PC-9 (cell line): Measurements from ENCODE around the gene EPB41L2. TPM values are rescaled to one million over a fixed set of nuclear protein-coding genes. Genes with fewer than 3 reads are reported as not detected.

Experiments
- BruUV-seq: library from RNA; stranded (reverse); fragments of 400-500 nt; replicated peaks from 2 replicates; lab custom pipeline; 2021; lab: Mats Ljungman, UMichigan
- CTCF ChIA-PET: fragments of 300-600 bp; sonication (Branson Sonifier 250); formaldehyde crosslinking; loops from one replicate; lab custom pipeline; 2022; ENCODE audit warnings: antibody characterized with exemption; lab: Charles Lee
- POLR2A ChIA-PET: fragments of 300-600 bp; sonication (Branson Sonifier 250); formaldehyde crosslinking; loops from one replicate; lab custom pipeline; 2022; ENCODE audit warnings: antibody characterized with exemption; ENCODE audit not compliant: unreplicated experiment; lab: Charles Lee
- DNase-seq, 2 experiments: peaks; one replicate each; pipeline versions ENCODE4 v3.0.0 to v3.0.0-alpha.2; 2015 to 2022; ENCODE audit warnings: mixed read lengths in 1 of 2
- H2AFZ ChIP-seq: fragments of 200-600 bp; sonication (generic); 2 replicates; pipeline ENCODE4 v1.8.1; 2017; ENCODE audit warnings: antibody characterized with exemption
- H3F3A ChIP-seq: fragments of 200-600 bp; sonication (generic); 2 replicates; pipeline ENCODE4 v1.8.1; 2017; ENCODE audit warnings: antibody characterized with exemption, mild to moderate bottlenecking, low read depth; ENCODE audit not compliant: insufficient read depth
- H3K27ac ChIP-seq: fragments of 200-600 bp; sonication (generic); 2 replicates; pipeline ENCODE4 v1.6.1; 2016; ENCODE audit warnings: mixed run types
- H3K27me3 ChIP-seq: fragments of 200-600 bp; sonication (generic); 2 replicates; pipeline ENCODE4 v1.6.1; 2016; ENCODE audit warnings: low read depth, mixed run types; ENCODE audit not compliant: insufficient read depth
- H3K36me3 ChIP-seq: fragments of 200-600 bp; sonication (generic); 2 replicates; pipeline ENCODE4 v1.6.1; 2016; ENCODE audit warnings: low read depth, mixed run types
- H3K4me1 ChIP-seq: fragments of 200-600 bp; sonication (generic); replicated peaks from 2 replicates; pipeline ENCODE4 v1.6.1; 2016; ENCODE audit warnings: mixed run types; ENCODE audit not compliant: insufficient read depth
- H3K4me2 ChIP-seq: fragments of 200-600 bp; sonication (generic); 2 replicates; pipeline ENCODE4 v1.6.1; 2017; ENCODE audit warnings: mixed run types
- H3K4me3 ChIP-seq: fragments of 200-600 bp; sonication (generic); 2 replicates; pipeline ENCODE4 v1.6.1; 2016; ENCODE audit warnings: mixed run types
- H3K79me2 ChIP-seq: fragments of 200-600 bp; sonication (generic); 2 replicates; pipeline ENCODE4 v1.6.1; 2017; ENCODE audit warnings: low read depth, mixed run types
- H3K9me2 ChIP-seq: fragments of 200-600 bp; sonication (generic); 2 replicates; pipeline ENCODE4 v1.8.1; 2017; ENCODE audit warnings: mild to moderate bottlenecking; ENCODE audit not compliant: insufficient read depth
- H3K9me3 ChIP-seq: fragments of 200-600 bp; sonication (generic); 2 replicates; pipeline ENCODE4 v1.8.1; 2016; ENCODE audit warnings: low read depth; ENCODE audit not compliant: insufficient read depth
- H4K20me1 ChIP-seq: fragments of 200-600 bp; sonication (generic); 2 replicates; pipeline ENCODE4 v1.8.1; 2017; ENCODE audit not compliant: insufficient read depth
- EZH2 ChIP-seq: fragments of 200-600 bp; sonication (generic); IDR thresholded peaks from 2 replicates; pipeline ENCODE4 v1.8.0; 2017; ENCODE audit warnings: antibody characterized with exemption, low read depth
- intact Hi-C: fragments of 100-400 bp; cut with micrococcal nuclease; formaldehyde crosslinking; loops from one replicate; pipeline ENCODE4 v1.10.0; 2022; ENCODE audit not compliant: unreplicated experiment
- total RNA-seq: library from RNA; stranded (reverse); gene quantifications from 2 replicates; pipeline ENCODE4 v1.2.3, GENCODE V29; 2021
- TF ChIP-seq, protein P1 (sequence below): fragments of 200-600 bp; sonication (generic); conservative IDR thresholded peaks from 2 replicates; pipeline ENCODE4 v1.6.1; 2017; ENCODE audit warnings: mixed run types, antibody characterized with exemption, mild to moderate bottlenecking, moderate library complexity

The EPB41L2 gene
- total RNA-seq, 1 experiment from 2014 or later, result 67.4 TPM

DNA sequence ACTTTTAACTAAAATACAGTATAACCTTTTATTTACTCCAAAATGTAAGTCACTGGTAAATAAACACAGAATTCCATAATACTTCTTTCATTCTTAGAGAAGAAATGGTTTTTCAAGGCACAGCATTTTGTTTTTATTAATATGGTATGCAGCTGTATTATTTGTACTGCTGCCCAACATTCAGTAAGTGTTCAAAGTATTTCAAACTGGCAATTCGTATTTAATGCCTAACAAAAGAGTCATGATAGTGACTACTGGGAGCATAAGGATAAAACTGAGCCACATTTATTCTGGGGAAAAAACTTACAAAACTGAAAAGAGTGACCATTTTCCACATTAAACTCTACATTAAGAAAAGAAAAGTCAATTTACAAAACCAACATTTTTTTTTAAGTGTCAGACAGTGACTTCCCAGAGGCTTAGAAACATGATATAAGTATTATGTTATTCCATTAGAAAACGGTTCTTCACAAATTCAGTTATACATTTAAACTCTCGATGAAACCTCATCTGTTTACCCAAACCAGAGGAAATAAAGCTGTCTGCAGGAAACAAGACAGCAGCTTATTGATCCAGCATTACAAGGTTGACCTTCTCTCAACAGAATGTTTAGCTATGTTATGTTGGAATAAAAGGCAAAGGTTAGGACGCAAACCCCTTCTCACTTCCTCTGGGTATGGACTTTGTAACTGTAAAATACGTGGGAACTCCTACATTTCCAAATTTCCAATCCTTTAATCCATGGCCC is 24.3 kb downstream of the EPB41L2 start:
- TF ChIP-seq, protein P1, sequence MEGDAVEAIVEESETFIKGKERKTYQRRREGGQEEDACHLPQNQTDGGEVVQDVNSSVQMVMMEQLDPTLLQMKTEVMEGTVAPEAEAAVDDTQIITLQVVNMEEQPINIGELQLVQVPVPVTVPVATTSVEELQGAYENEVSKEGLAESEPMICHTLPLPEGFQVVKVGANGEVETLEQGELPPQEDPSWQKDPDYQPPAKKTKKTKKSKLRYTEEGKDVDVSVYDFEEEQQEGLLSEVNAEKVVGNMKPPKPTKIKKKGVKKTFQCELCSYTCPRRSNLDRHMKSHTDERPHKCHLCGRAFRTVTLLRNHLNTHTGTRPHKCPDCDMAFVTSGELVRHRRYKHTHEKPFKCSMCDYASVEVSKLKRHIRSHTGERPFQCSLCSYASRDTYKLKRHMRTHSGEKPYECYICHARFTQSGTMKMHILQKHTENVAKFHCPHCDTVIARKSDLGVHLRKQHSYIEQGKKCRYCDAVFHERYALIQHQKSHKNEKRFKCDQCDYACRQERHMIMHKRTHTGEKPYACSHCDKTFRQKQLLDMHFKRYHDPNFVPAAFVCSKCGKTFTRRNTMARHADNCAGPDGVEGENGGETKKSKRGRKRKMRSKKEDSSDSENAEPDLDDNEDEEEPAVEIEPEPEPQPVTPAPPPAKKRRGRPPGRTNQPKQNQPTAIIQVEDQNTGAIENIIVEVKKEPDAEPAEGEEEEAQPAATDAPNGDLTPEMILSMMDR, result no peak
- no peak for TF ChIP-seq EZH2
- ChIA-PET POLR2A (no interaction called here), CTCF (no interaction called here)
- no peaks in the 10 kb centered on the region for H4K20me1 ChIP-seq
- no peak overlapping the region for H3K4me2 ChIP-seq
- no peaks in the 10 kb centered on the region for H3K4me1 ChIP-seq
- H3K9me3 ChIP-seq, result no peaks in the 10 kb centered on the region
- H3K27me3 ChIP-seq, result no peaks in the 10 kb centered on the region
- no peak overlapping the region for H2AFZ ChIP-seq
- no peaks in the 10 kb centered on the region for H3K9me2 ChIP-seq
- no peaks in the 10 kb centered on the region for H3K36me3 ChIP-seq
- intact Hi-C loops, result no loop called here
- no peak for DNase-seq
- BruUV-seq, result no TSS peak
- no peak overlapping the region for H3K27ac ChIP-seq
- no peak overlapping the region for H3K4me3 ChIP-seq
- no peaks in the 10 kb centered on the region for H3K79me2 ChIP-seq
- no peaks in the 10 kb centered on the region for H3F3A ChIP-seq

DNA sequence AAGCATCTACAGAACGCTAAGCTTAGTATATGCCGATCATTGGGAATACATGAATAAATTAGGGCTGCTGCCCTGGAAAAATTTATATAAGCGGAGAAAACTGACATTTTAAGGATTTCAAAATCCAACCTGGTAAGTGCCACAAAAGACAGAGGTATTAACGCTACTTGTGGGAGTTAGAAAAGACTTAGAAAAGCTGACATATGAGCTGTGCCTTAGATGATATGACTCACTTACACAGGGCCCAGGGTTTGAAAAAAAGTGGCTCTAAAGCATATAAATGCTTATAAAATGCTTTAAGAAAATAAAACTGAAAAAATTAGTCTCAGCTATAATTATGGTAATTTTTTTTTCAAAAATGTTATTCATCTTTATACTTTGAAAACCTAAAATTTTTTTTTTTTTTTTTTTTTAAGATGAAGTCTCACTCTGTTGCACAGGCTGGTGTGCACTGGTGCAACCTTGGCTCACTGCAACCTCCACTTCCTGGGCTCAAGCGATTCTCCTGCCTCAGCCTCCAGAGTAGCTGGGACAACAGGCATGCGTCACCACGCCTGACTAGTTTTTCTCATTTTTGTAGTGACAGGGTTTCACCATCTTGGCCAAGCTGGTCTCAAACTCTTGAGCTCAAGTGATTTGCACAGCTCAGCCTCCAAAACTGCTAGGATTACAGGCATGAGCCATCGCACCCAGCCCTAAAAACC is 25.7 kb downstream of the EPB41L2 start:
- POLR2A ChIA-PET, result no interaction called here
- Histone ChIP-seq H4K20me1 (no peaks in the 10 kb centered on the region), H3K27me3 (no peaks in the 10 kb centered on the region), H3K4me3 (no peak overlapping the region), H3K4me1 (no peaks in the 10 kb centered on the region), H3K9me3 (no peaks in the 10 kb centered on the region), H2AFZ (no peak overlapping the region), H3K36me3 (no peaks in the 10 kb centered on the region), H3K27ac (no peak overlapping the region), H3K9me2 (no peaks in the 10 kb centered on the region), H3K79me2 (no peaks in the 10 kb centered on the region), H3F3A (no peaks in the 10 kb centered on the region), H3K4me2 (no peak overlapping the region)
- intact Hi-C loops, result no loop called here
- no peak for DNase-seq
- no peak for TF ChIP-seq EZH2
- TF ChIP-seq, protein P1, result no peak
- CTCF ChIA-PET, result interaction anchor here (0.6 kb wide), 1 partner anchor 936 kb away, joined by 5 read pairs; no protein-coding TSS in a partner anchor
- no TSS peak for BruUV-seq

DNA sequence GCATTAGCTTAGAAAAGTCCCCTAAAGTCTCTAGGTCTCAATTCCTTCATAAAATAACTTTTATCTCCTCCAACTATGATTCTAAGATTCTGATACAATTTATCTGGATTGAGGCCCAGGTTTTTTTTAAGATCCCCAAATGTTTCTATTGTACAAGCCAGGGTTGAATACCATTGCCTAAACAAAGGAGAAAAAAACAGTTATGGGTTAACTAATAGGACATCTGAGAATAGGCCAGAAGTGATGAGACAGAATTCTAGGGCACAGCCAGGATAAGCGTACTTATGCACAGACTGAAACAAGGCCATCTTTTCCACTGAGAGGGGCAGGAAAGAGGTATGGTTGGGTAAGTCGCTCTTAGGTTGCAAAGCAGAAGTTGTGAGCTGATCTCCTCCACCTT is 26.4 kb downstream of the EPB41L2 start:
- POLR2A ChIA-PET, result no interaction called here
- no TSS peak for BruUV-seq

More for the DNA sequence above, 26.4 kb downstream of the EPB41L2 start:
- Histone ChIP-seq H2AFZ (no peak overlapping the region), H3K79me2 (no peaks in the 10 kb centered on the region), H4K20me1 (no peaks in the 10 kb centered on the region), H3K4me1 (no peaks in the 10 kb centered on the region), H3K36me3 (no peaks in the 10 kb centered on the region), H3K4me2 (no peak overlapping the region), H3K9me2 (no peaks in the 10 kb centered on the region), H3K9me3 (no peaks in the 10 kb centered on the region), H3F3A (no peaks in the 10 kb centered on the region), H3K4me3 (no peak overlapping the region), H3K27me3 (no peaks in the 10 kb centered on the region), H3K27ac (no peak overlapping the region)
- no peak for DNase-seq
- CTCF ChIA-PET, result no interaction called here
- intact Hi-C loops, result no loop called here
- TF ChIP-seq, protein P1, result no peak
- no peak for TF ChIP-seq EZH2
